Activated naive CD8-positive, alpha-beta T cell (primary cell): ENCODE results near the gene MRPL47.
"Not testable (repeated sequence)": the region's sequence is repeated elsewhere in the genome, so short reads cannot be mapped to it uniquely, and the experiment has no call there.

Experiments used
- H3K27ac Mint-ChIP-seq: one replicate; pipeline ENCODE4 v1.8.0; 2021; ENCODE audit warnings: mixed read lengths
- H3K27me3 Mint-ChIP-seq: one replicate; pipeline ENCODE4 v1.8.0; 2021; ENCODE audit warnings: mixed read lengths
- H3K36me3 Mint-ChIP-seq: one replicate; pipeline ENCODE4 v1.8.0; 2021; ENCODE audit warnings: mixed read lengths
- H3K4me1 Mint-ChIP-seq: one replicate; pipeline ENCODE4 v1.8.0; 2021; ENCODE audit warnings: low read depth, mixed read lengths
- H3K4me3 Mint-ChIP-seq: one replicate; pipeline ENCODE4 v1.8.0; 2021; ENCODE audit warnings: mild to moderate bottlenecking, mixed read lengths
- H3K9me3 Mint-ChIP-seq: one replicate; pipeline ENCODE4 v1.8.0; 2021; ENCODE audit warnings: low read depth, mixed read lengths

Gene MRPL47

GRCh38 chr3:179604321-179605078 lies at the start of gene MRPL47, which contains the start of gene NDUFB5:
Gene MRPL47, minus strand, starts transcription at chr3:179604638. Its CDS starts 14 bp downstream, at chr3:179604624.
Gene NDUFB5, plus strand, starts transcription at chr3:179604794. Its CDS starts 22 bp downstream, at chr3:179604816.
- H3K9me3 Mint-ChIP-seq: no peaks in the 10 kb centered on the region
- peak within 1 kb of the TSS; percentile 100 for H3K27ac Mint-ChIP-seq
- H3K4me1 Mint-ChIP-seq: peaks cover 43% of the 10 kb centered on the region
- peaks cover 4% of the 10 kb centered on the region for H3K36me3 Mint-ChIP-seq
- H3K4me3 Mint-ChIP-seq: peak within 1 kb of the TSS; percentile 99
- no peaks in the 10 kb centered on the region for H3K27me3 Mint-ChIP-seq

- Mint-ChIP-seq H3K27me3 (no peaks in the 10 kb centered on the region), H3K9me3 (no peaks in the 10 kb centered on the region), H3K4me1 (peaks cover 29% of the 10 kb centered on the region), H3K36me3 (peaks cover 4% of the 10 kb centered on the region), H3K4me3 (peak overlapping the region; percentile 95), H3K27ac (peak overlapping the region; percentile 87)
Measured at GRCh38 chr3:179653096-179653797, 48.8 kb upstream of the MRPL47 start.

- H3K9me3 Mint-ChIP-seq: no peaks in the 10 kb centered on the region
- H3K27ac Mint-ChIP-seq: peak within 1 kb of the TSS; percentile 87
- H3K4me3 Mint-ChIP-seq: peak within 1 kb of the TSS; percentile 95
- H3K36me3 Mint-ChIP-seq: peaks cover 4% of the 10 kb centered on the region
- H3K27me3 Mint-ChIP-seq: no peaks in the 10 kb centered on the region
- peaks cover 29% of the 10 kb centered on the region for H3K4me1 Mint-ChIP-seq
Measured at GRCh38 chr3:179652447-179653095, 48.1 kb upstream of the MRPL47 start, which contains the start of gene USP13. Gene USP13, plus strand, starts transcription at chr3:179653040. Its CDS starts 186 bp downstream, at chr3:179653226.

- Mint-ChIP-seq H3K27me3 (no peaks in the 10 kb centered on the region), H3K4me1 (peaks cover 29% of the 10 kb centered on the region), H3K9me3 (no peaks in the 10 kb centered on the region), H3K4me3 (peak overlapping the region; percentile 86), H3K36me3 (peaks cover 4% of the 10 kb centered on the region), H3K27ac (peak overlapping the region; percentile 4)
Measured at GRCh38 chr3:179651687-179652446, 47.4 kb upstream of the MRPL47 start.

- Mint-ChIP-seq H3K9me3 (no peaks in the 10 kb centered on the region), H3K27ac (no peak overlapping the region)
Measured at GRCh38 chr3:179646177-179646576, 41.7 kb upstream of the MRPL47 start.

GRCh38 chr3:179643837-179644236 lies 39.4 kb upstream of the MRPL47 start:
- not testable (repeated sequence) for H3K9me3 Mint-ChIP-seq, H3K36me3 Mint-ChIP-seq, H3K4me3 Mint-ChIP-seq, H3K27ac Mint-ChIP-seq, H3K27me3 Mint-ChIP-seq, H3K4me1 Mint-ChIP-seq

More at GRCh38 chr3:179646177-179646576, 41.7 kb upstream of the MRPL47 start:
- Mint-ChIP-seq H3K27me3 (no peaks in the 10 kb centered on the region), H3K4me1 (no peaks in the 10 kb centered on the region), H3K4me3 (no peak overlapping the region), H3K36me3 (no peaks in the 10 kb centered on the region)

- H3K4me3 Mint-ChIP-seq: no peak overlapping the region
- H3K4me1 Mint-ChIP-seq: no peaks in the 10 kb centered on the region
- H3K27me3 Mint-ChIP-seq: no peaks in the 10 kb centered on the region
- H3K36me3 Mint-ChIP-seq: peaks cover 2% of the 10 kb centered on the region
- H3K27ac Mint-ChIP-seq: no peak overlapping the region
- H3K9me3 Mint-ChIP-seq: no peaks in the 10 kb centered on the region
Measured at GRCh38 chr3:179642871-179643270, 38.4 kb upstream of the MRPL47 start.

GRCh38 chr3:179640469-179640868 lies 36.0 kb upstream of the MRPL47 start:
- H3K4me1 Mint-ChIP-seq: no peaks in the 10 kb centered on the region
- H3K36me3 Mint-ChIP-seq: peaks cover 2% of the 10 kb centered on the region
- no peaks in the 10 kb centered on the region for H3K9me3 Mint-ChIP-seq
- no peaks in the 10 kb centered on the region for H3K27me3 Mint-ChIP-seq
- no peak overlapping the region for H3K27ac Mint-ChIP-seq
- no peak overlapping the region for H3K4me3 Mint-ChIP-seq

- no peak overlapping the region for H3K4me3 Mint-ChIP-seq
- no peaks in the 10 kb centered on the region for H3K9me3 Mint-ChIP-seq
- H3K27ac Mint-ChIP-seq: no peak overlapping the region
- H3K36me3 Mint-ChIP-seq: peaks cover under 1% of the 10 kb centered on the region
- H3K27me3 Mint-ChIP-seq: no peaks in the 10 kb centered on the region
- no peaks in the 10 kb centered on the region for H3K4me1 Mint-ChIP-seq
Measured at GRCh38 chr3:179630753-179631451, 26.5 kb upstream of the MRPL47 start.

GRCh38 chr3:179624451-179624850 lies 20.0 kb upstream of the MRPL47 start:
- Mint-ChIP-seq H3K4me3 (no peak overlapping the region), H3K36me3 (peaks cover 12% of the 10 kb centered on the region), H3K27ac (no peak overlapping the region), H3K4me1 (no peaks in the 10 kb centered on the region), H3K9me3 (no peaks in the 10 kb centered on the region), H3K27me3 (no peaks in the 10 kb centered on the region)

GRCh38 chr3:179622023-179622422 lies 17.6 kb upstream of the MRPL47 start:
- H3K36me3 Mint-ChIP-seq: peaks cover 15% of the 10 kb centered on the region
- H3K4me1 Mint-ChIP-seq: no peaks in the 10 kb centered on the region
- no peak overlapping the region for H3K27ac Mint-ChIP-seq
- no peak overlapping the region for H3K4me3 Mint-ChIP-seq
- no peaks in the 10 kb centered on the region for H3K27me3 Mint-ChIP-seq
- no peaks in the 10 kb centered on the region for H3K9me3 Mint-ChIP-seq

GRCh38 chr3:179615458-179616173 lies 11.2 kb upstream of the MRPL47 start:
- Mint-ChIP-seq H3K27me3 (no peaks in the 10 kb centered on the region), H3K4me1 (peaks cover 7% of the 10 kb centered on the region), H3K27ac (no peak overlapping the region), H3K36me3 (peaks cover 8% of the 10 kb centered on the region), H3K4me3 (no peak overlapping the region), H3K9me3 (no peaks in the 10 kb centered on the region)

GRCh38 chr3:179613807-179614206 lies 9.4 kb upstream of the MRPL47 start:
- no peaks in the 10 kb centered on the region for H3K27me3 Mint-ChIP-seq
- H3K4me1 Mint-ChIP-seq: peaks cover 16% of the 10 kb centered on the region
- no peak overlapping the region for H3K4me3 Mint-ChIP-seq
- H3K27ac Mint-ChIP-seq: no peak overlapping the region
- no peaks in the 10 kb centered on the region for H3K9me3 Mint-ChIP-seq
- peaks cover 6% of the 10 kb centered on the region for H3K36me3 Mint-ChIP-seq
